Endodermal cell (in vitro differentiated cells): ENCODE data around the gene GGTLC1. TPM values are rescaled to one million over a fixed set of nuclear protein-coding genes. Genes with fewer than 3 reads are reported as not detected.
"Not testable (repeated sequence)": the region's sequence is repeated elsewhere in the genome, so short reads cannot be mapped to it uniquely, and the experiment has no call there.

ENCODE experiments used
- DNase-seq: peaks from one replicate; pipeline ENCODE4 v3.0.0-alpha.2; 2017
- H3K27ac ChIP-seq: 2 replicates; pipeline ENCODE4 v1.5.1; 2013; ENCODE audit warnings: mild to moderate bottlenecking, low read depth, low read length, moderate library complexity
- H3K27me3 ChIP-seq: 2 replicates; pipeline ENCODE4 v1.6.1; 2013; ENCODE audit warnings: mild to moderate bottlenecking, low read length, moderate library complexity; ENCODE audit not compliant: insufficient read depth, control insufficient read depth, poor library complexity, severe bottlenecking
- H3K36me3 ChIP-seq: 2 replicates; pipeline ENCODE4 v1.7.0; 2013; ENCODE audit warnings: mild to moderate bottlenecking, low read length, moderate library complexity; ENCODE audit not compliant: control insufficient read depth, insufficient read depth
- H3K4me1 ChIP-seq: one replicate; pipeline ENCODE4 v1.7.0; 2013; ENCODE audit warnings: low read length; ENCODE audit not compliant: control insufficient read depth, insufficient read depth
- H3K4me3 ChIP-seq: 2 replicates; pipeline ENCODE4 v1.5.1; 2013; ENCODE audit warnings: mild to moderate bottlenecking, low read length, moderate library complexity
- H3K9ac ChIP-seq: 2 replicates; pipeline ENCODE4 v1.6.1; 2013; ENCODE audit warnings: mild to moderate bottlenecking, low read length, moderate library complexity; ENCODE audit not compliant: poor library complexity, severe bottlenecking; ENCODE audit errors: extremely low read depth
- H3K9me3 ChIP-seq: 2 replicates; pipeline ENCODE4 v1.6.1; 2013; ENCODE audit warnings: mild to moderate bottlenecking, low read length, moderate library complexity; ENCODE audit not compliant: control insufficient read depth
- H3K27ac Mint-ChIP-seq: 2 replicates; pipeline ENCODE4 v1.8.0; 2020; ENCODE audit warnings: mixed read lengths
- H3K27me3 Mint-ChIP-seq: 2 replicates; pipeline ENCODE4 v1.8.0; 2021; ENCODE audit warnings: mild to moderate bottlenecking, mixed read lengths; ENCODE audit not compliant: insufficient read depth
- H3K36me3 Mint-ChIP-seq: 2 replicates; pipeline ENCODE4 v1.8.0; 2020; ENCODE audit warnings: low read depth, mixed read lengths
- H3K4me1 Mint-ChIP-seq: 2 replicates; pipeline ENCODE4 v1.8.0; 2020; ENCODE audit warnings: mixed read lengths
- H3K4me3 Mint-ChIP-seq: 2 replicates; pipeline ENCODE4 v1.8.0; 2020; ENCODE audit warnings: mild to moderate bottlenecking, moderate library complexity, mixed read lengths
- H3K9me3 Mint-ChIP-seq: 2 replicates; pipeline ENCODE4 v1.8.0; 2020; ENCODE audit warnings: mild to moderate bottlenecking, mixed read lengths
- WGBS, 2 experiments: methylation state at CpG; one replicate each; pipeline versions ENCODE4 v1.1.5 to v1.1.7; 2013; ENCODE audit warnings: missing lambda C conversion rate in 2 of 2, mixed read lengths in 1 of 2; ENCODE audit not compliant: insufficient coverage in 1 of 2, insufficient read length in 1 of 2; 5-methylcytosine and 5-hydroxymethylcytosine counted together
- total RNA-seq, 2 donors: library from RNA; stranded (reverse); fragmentation: NEBNext Ultra II Directional in 1 of 2; extraction: Animal tissue kit (Norgen Biotek cat#: 25700) in 1 of 2; gene quantifications; 2 replicates in 1 of 2; 3 replicates in 1 of 2; pipeline ENCODE4 v1.2.1, GENCODE V29; 2021
- TF ChIP-seq, protein P1 (sequence below): fragments of 200-600 bp; sonication (generic); conservative IDR thresholded peaks from 2 replicates; pipeline ENCODE4 v1.5.0; 2021; ENCODE audit warnings: antibody characterized with exemption, mild to moderate bottlenecking

GGTLC1 gene
- total RNA-seq, 2 donors from 2014 or later: not detected

- not testable (repeated sequence) for H3K36me3 Mint-ChIP-seq, H3K9ac ChIP-seq, H3K4me3 Mint-ChIP-seq, H3K9me3 Mint-ChIP-seq, H3K4me3 ChIP-seq, H3K9me3 ChIP-seq, H3K27ac ChIP-seq, H3K36me3 ChIP-seq, H3K4me1 ChIP-seq, H3K27me3 Mint-ChIP-seq, H3K27me3 ChIP-seq
- peak; percentile 49 for DNase-seq
- Mint-ChIP-seq H3K4me1 (peaks cover 16% of the 10 kb centered on the region), H3K27ac (peak overlapping the region; percentile 66)
- WGBS, 2 experiments: 82% methylated on average over 8 of the region's 12 CpGs; no CpG with 5 or more reads in 1 of the 2 experiments
- TF ChIP-seq, protein P1, sequence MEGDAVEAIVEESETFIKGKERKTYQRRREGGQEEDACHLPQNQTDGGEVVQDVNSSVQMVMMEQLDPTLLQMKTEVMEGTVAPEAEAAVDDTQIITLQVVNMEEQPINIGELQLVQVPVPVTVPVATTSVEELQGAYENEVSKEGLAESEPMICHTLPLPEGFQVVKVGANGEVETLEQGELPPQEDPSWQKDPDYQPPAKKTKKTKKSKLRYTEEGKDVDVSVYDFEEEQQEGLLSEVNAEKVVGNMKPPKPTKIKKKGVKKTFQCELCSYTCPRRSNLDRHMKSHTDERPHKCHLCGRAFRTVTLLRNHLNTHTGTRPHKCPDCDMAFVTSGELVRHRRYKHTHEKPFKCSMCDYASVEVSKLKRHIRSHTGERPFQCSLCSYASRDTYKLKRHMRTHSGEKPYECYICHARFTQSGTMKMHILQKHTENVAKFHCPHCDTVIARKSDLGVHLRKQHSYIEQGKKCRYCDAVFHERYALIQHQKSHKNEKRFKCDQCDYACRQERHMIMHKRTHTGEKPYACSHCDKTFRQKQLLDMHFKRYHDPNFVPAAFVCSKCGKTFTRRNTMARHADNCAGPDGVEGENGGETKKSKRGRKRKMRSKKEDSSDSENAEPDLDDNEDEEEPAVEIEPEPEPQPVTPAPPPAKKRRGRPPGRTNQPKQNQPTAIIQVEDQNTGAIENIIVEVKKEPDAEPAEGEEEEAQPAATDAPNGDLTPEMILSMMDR: peak; percentile 68
Observed at GRCh38 chr20:23984476-23985023, 4.0 kb downstream of the GGTLC1 start.

DNA sequence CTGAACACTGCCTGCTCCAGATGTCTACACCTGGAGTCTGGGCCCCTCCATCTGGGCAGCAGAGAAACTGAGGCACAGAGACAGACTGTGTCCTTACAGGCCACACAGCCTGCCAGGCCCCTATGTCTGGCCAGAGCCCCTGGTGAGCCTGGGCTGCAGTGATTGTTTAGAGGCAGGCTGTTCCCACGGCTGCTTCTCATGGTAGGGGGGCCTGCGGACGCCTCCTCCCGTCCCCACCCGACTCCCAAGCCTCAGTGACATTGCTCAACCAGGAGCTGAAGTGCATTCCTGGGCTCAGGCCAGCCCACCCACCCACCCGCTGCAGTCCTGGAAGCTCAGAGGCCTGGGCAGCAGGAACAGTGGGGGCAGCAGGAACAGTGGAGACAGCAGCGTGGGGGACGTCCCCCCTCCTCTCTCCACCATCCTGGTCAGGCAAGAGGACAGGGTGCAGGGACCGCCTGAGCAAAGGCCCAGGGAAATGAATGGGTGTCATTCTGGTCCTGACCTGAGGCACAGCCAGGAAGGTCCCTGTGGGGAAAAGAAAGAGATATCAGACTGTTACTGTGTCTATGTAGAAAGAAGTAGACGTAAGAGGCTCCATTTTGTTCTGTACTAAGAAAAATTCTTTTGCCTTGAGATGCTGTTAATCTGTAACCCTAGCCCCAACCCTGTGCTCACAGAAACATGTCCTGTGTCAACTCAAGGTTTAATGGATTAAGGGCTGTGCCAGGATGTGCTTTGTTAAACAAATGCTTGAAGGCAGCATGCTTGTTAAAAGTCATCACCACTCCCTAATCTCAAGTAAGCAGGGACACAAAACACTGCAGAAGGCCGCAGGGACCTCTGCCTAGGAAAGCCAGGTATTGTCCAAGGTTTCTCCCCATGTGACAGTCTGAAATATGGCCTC, 6.2 kb downstream of the GGTLC1 start:
- not testable (repeated sequence) for H3K4me3 ChIP-seq, H3K27me3 Mint-ChIP-seq, H3K36me3 Mint-ChIP-seq, H3K27ac ChIP-seq, H3K9me3 ChIP-seq, H3K36me3 ChIP-seq, H3K9me3 Mint-ChIP-seq, H3K4me1 ChIP-seq, H3K27me3 ChIP-seq, H3K9ac ChIP-seq
- 76% methylated on average over 8 of the region's 11 CpGs; no CpG with 5 or more reads in 1 of the 2 experiments for WGBS, 2 experiments
- Mint-ChIP-seq H3K4me3 (peak overlapping the region; percentile 12), H3K27ac (peak overlapping the region; percentile 87), H3K4me1 (peaks cover 16% of the 10 kb centered on the region)
- DNase-seq: peak; percentile 52

DNA sequence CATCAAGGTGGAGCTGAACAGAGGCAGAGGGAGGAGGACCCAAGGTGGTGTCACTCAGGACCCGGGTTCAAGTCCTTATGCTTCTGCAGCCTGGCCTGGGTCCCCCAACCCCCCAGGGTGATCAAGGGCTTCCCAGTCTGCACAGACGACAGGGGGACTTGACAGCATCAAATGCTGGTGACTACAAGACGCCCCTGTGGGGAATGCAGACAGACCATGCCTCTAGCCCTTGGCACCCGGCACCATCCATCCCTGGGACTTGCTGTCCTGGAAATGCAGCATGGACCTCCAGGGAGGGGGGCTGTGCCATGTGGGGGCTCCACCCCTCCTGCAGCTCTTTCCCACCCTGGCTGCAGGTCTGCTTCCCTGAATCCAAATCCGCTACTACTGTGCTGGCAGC, 7.1 kb downstream of the GGTLC1 start:
- H3K4me3 ChIP-seq, H3K36me3 ChIP-seq, H3K9me3 ChIP-seq, H3K27me3 Mint-ChIP-seq, H3K27ac Mint-ChIP-seq, H3K27me3 ChIP-seq, H3K36me3 Mint-ChIP-seq, H3K4me1 ChIP-seq, H3K9me3 Mint-ChIP-seq, H3K9ac ChIP-seq, H3K4me3 Mint-ChIP-seq, H3K27ac ChIP-seq: not testable (repeated sequence)
- peaks cover 16% of the 10 kb centered on the region for H3K4me1 Mint-ChIP-seq
- DNase-seq: peak; percentile 25
- 97 to 100% methylated on average over 1 to 4 of the region's 5 CpGs for WGBS, 2 experiments

DNA sequence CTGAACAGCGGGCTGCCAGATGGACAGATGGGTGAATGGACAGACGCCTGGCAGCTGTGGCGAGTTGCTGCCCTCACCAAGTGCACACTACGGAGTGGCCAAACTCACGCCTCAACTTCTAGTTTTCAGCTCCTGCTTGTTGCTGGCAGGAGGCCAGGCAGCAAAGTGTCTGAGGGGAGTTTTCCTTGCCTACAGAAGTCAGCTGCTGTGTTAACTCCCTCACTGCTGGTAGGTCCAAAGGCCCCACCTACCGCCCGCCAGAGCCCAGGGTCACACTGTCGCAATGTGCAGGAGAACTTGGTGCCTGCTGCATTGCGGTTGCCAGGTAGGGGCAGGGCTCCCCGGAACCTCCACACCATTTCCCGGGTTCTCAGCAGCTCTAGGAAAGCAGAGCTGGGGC, 7.6 kb downstream of the GGTLC1 start:
- peaks cover 16% of the 10 kb centered on the region for H3K4me1 Mint-ChIP-seq
- not testable (repeated sequence) for H3K4me1 ChIP-seq, H3K9me3 Mint-ChIP-seq, H3K27ac ChIP-seq, H3K36me3 ChIP-seq, H3K27me3 Mint-ChIP-seq, H3K36me3 Mint-ChIP-seq, H3K27me3 ChIP-seq, H3K9me3 ChIP-seq, H3K9ac ChIP-seq, H3K4me3 ChIP-seq, H3K27ac Mint-ChIP-seq
- DNase-seq: peak; percentile 36
- 88 to 89% methylated on average over 3 to 11 of the region's 11 CpGs for WGBS, 2 experiments
- H3K4me3 Mint-ChIP-seq: peak overlapping the region; percentile 17

GRCh38 chr20:23979899-23980811, 8.4 kb downstream of the GGTLC1 start:
- not testable (repeated sequence) for H3K36me3 Mint-ChIP-seq
- H3K27ac Mint-ChIP-seq: peak overlapping the region; percentile 37

DNA sequence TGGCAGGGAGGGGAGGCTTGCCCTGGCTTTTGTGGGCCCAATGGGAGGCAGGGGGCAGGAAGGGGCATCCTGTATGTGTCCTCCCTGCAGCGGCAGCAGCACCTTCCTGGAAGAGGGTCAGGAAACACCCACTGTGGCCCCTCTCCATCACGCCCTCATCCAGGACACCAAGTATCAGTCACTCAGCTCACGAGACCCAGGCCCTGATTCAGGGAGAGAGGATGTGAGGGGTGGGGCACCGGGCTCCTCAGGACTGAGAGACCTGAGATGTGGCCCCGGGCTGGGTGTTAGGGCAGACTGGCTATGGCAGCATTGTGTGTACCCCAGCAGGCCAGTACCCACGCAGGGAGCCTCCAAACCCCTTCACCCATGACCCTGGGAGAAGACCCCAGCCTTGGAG, 9.2 kb downstream of the GGTLC1 start:
- H3K27me3 ChIP-seq, H3K36me3 Mint-ChIP-seq, H3K9me3 Mint-ChIP-seq, H3K9me3 ChIP-seq, H3K27me3 Mint-ChIP-seq, H3K4me3 ChIP-seq, H3K36me3 ChIP-seq, H3K4me3 Mint-ChIP-seq, H3K9ac ChIP-seq, H3K27ac ChIP-seq, H3K27ac Mint-ChIP-seq, H3K4me1 ChIP-seq: not testable (repeated sequence)
- peaks cover 16% of the 10 kb centered on the region for H3K4me1 Mint-ChIP-seq
- 87% methylated on average over 1 of the region's 6 CpGs; no CpG with 5 or more reads in 1 of the 2 experiments for WGBS, 2 experiments
- peak; percentile 22 for DNase-seq

More at GRCh38 chr20:23979899-23980811, 8.4 kb downstream of the GGTLC1 start:
- H3K9me3 Mint-ChIP-seq, H3K4me1 ChIP-seq, H3K27me3 ChIP-seq, H3K4me3 ChIP-seq, H3K27me3 Mint-ChIP-seq, H3K9me3 ChIP-seq, H3K9ac ChIP-seq, H3K36me3 ChIP-seq, H3K27ac ChIP-seq: not testable (repeated sequence)
- peak overlapping the region; percentile 17 for H3K4me3 Mint-ChIP-seq
- H3K4me1 Mint-ChIP-seq: peaks cover 16% of the 10 kb centered on the region
- WGBS, 2 experiments: 89 to 92% methylated on average over 6 to 13 of the region's 17 CpGs
- peak; percentile 38 for DNase-seq
